Loucy (cell line): ENCODE measurements around the gene SIRPA.

Experiments
- H2AFZ ChIP-seq: fragments of 200-600 bp; sonication (generic); 2 replicates; pipeline ENCODE4 v1.6.0; 2016; ENCODE audit warnings: antibody characterized with exemption, mild to moderate bottlenecking, low read length, moderate library complexity
- H3F3A ChIP-seq: fragments of 200-600 bp; 2 replicates; pipeline ENCODE4 v1.6.0; 2016; ENCODE audit warnings: antibody characterized with exemption, low read depth, mild to moderate bottlenecking
- H3K27me3 ChIP-seq: fragments of 200-600 bp; sonication (generic); 2 replicates; pipeline ENCODE4 v1.6.1; 2014; ENCODE audit warnings: low read length, mild to moderate bottlenecking; ENCODE audit not compliant: insufficient read depth, poor library complexity, severe bottlenecking
- H3K36me3 ChIP-seq: fragments of 200-600 bp; sonication (generic); 2 replicates; pipeline ENCODE4 v1.6.1; 2016; ENCODE audit warnings: low read length; ENCODE audit not compliant: insufficient read depth
- H3K4me1 ChIP-seq: fragments of 200-600 bp; sonication (generic); 2 replicates; pipeline ENCODE4 v1.5.1; 2014; ENCODE audit warnings: low read length, mild to moderate bottlenecking; ENCODE audit not compliant: insufficient read depth, poor library complexity, severe bottlenecking
- H3K4me2 ChIP-seq: fragments of 200-600 bp; sonication (generic); 2 replicates; pipeline ENCODE4 v1.6.0; 2014; ENCODE audit warnings: antibody characterized with exemption, low read length, low read depth, mild to moderate bottlenecking; ENCODE audit not compliant: poor library complexity, severe bottlenecking
- H3K4me3 ChIP-seq: fragments of 200-600 bp; sonication (generic); 2 replicates; pipeline ENCODE4 v1.5.1; 2014; ENCODE audit warnings: low read length, mild to moderate bottlenecking, mixed read lengths; ENCODE audit not compliant: poor library complexity, severe bottlenecking
- H3K79me2 ChIP-seq: fragments of 200-600 bp; sonication (generic); 2 replicates; pipeline ENCODE4 v1.6.1; 2014; ENCODE audit warnings: low read length; ENCODE audit not compliant: insufficient read depth
- H3K9ac ChIP-seq: fragments of 200-600 bp; sonication (generic); 2 replicates; pipeline ENCODE4 v1.6.0; 2014; ENCODE audit warnings: mild to moderate bottlenecking, low read depth, low read length, moderate library complexity; ENCODE audit not compliant: poor library complexity, severe bottlenecking
- H3K9me2 ChIP-seq: fragments of 200-600 bp; sonication (generic); replicated peaks from 2 replicates; pipeline ENCODE4 v1.6.1; 2016; ENCODE audit warnings: low read depth, low read length, mixed read lengths
- H3K9me3 ChIP-seq: fragments of 200-600 bp; sonication (generic); 2 replicates; pipeline ENCODE4 v1.6.1; 2014; ENCODE audit warnings: mild to moderate bottlenecking, antibody characterized with exemption, low read length, low read depth; ENCODE audit not compliant: insufficient read depth
- H4K20me1 ChIP-seq: fragments of 200-600 bp; sonication (generic); 2 replicates; pipeline ENCODE4 v1.6.0; 2014; ENCODE audit warnings: antibody characterized with exemption, low read length, mild to moderate bottlenecking; ENCODE audit not compliant: insufficient read depth, poor library complexity, severe bottlenecking
- CTCF ChIP-seq: fragments of 200-600 bp; sonication (generic); conservative IDR thresholded peaks from 2 replicates; pipeline ENCODE4 v1.5.1; 2014; ENCODE audit warnings: mild to moderate bottlenecking, antibody characterized with exemption, low read length
- EZH2phosphoT487 ChIP-seq: fragments of 200-600 bp; IDR thresholded peaks from 2 replicates; pipeline ENCODE4 v1.6.1; 2018; ENCODE audit warnings: antibody characterized with exemption, mild to moderate bottlenecking, moderate library complexity, borderline replicate concordance

SIRPA gene

GRCh38 chr20:1879934-1880333 is 15.3 kb upstream of the SIRPA start:
- TF ChIP-seq CTCF (no peak), EZH2phosphoT487 (no peak)
- Histone ChIP-seq H2AFZ (no peak overlapping the region), H3K4me1 (no peaks in the 10 kb centered on the region), H3K27me3 (no peaks in the 10 kb centered on the region), H3K36me3 (no peaks in the 10 kb centered on the region), H3K4me3 (no peak overlapping the region), H4K20me1 (no peaks in the 10 kb centered on the region), H3K9me2 (no peaks in the 10 kb centered on the region), H3F3A (no peaks in the 10 kb centered on the region), H3K9me3 (no peaks in the 10 kb centered on the region), H3K9ac (no peak overlapping the region), H3K4me2 (no peak overlapping the region), H3K79me2 (no peaks in the 10 kb centered on the region)

- Histone ChIP-seq H3K9me3 (no peaks in the 10 kb centered on the region), H4K20me1 (no peaks in the 10 kb centered on the region), H3K4me3 (no peak overlapping the region), H3K4me1 (no peaks in the 10 kb centered on the region), H3K9ac (no peak overlapping the region), H3F3A (no peaks in the 10 kb centered on the region), H3K79me2 (no peaks in the 10 kb centered on the region), H3K36me3 (no peaks in the 10 kb centered on the region), H3K27me3 (no peaks in the 10 kb centered on the region), H2AFZ (no peak overlapping the region), H3K9me2 (no peaks in the 10 kb centered on the region), H3K4me2 (no peak overlapping the region)
- TF ChIP-seq CTCF, result no peak
- TF ChIP-seq EZH2phosphoT487, result no peak
Measured at GRCh38 chr20:1880529-1881239, 14.5 kb upstream of the SIRPA start.

- Histone ChIP-seq H3K79me2 (no peaks in the 10 kb centered on the region), H2AFZ (no peak overlapping the region), H3K9me2 (no peaks in the 10 kb centered on the region), H3F3A (no peaks in the 10 kb centered on the region), H3K4me2 (no peak overlapping the region), H3K36me3 (no peaks in the 10 kb centered on the region), H3K9me3 (no peaks in the 10 kb centered on the region), H3K9ac (no peak overlapping the region), H3K27me3 (no peaks in the 10 kb centered on the region), H3K4me3 (no peak overlapping the region), H4K20me1 (no peaks in the 10 kb centered on the region), H3K4me1 (no peaks in the 10 kb centered on the region)
- TF ChIP-seq CTCF (no peak), EZH2phosphoT487 (no peak)
Measured at GRCh38 chr20:1881240-1881835, 13.9 kb upstream of the SIRPA start.
